ENCODE results near the gene TMED9.

DNA sequence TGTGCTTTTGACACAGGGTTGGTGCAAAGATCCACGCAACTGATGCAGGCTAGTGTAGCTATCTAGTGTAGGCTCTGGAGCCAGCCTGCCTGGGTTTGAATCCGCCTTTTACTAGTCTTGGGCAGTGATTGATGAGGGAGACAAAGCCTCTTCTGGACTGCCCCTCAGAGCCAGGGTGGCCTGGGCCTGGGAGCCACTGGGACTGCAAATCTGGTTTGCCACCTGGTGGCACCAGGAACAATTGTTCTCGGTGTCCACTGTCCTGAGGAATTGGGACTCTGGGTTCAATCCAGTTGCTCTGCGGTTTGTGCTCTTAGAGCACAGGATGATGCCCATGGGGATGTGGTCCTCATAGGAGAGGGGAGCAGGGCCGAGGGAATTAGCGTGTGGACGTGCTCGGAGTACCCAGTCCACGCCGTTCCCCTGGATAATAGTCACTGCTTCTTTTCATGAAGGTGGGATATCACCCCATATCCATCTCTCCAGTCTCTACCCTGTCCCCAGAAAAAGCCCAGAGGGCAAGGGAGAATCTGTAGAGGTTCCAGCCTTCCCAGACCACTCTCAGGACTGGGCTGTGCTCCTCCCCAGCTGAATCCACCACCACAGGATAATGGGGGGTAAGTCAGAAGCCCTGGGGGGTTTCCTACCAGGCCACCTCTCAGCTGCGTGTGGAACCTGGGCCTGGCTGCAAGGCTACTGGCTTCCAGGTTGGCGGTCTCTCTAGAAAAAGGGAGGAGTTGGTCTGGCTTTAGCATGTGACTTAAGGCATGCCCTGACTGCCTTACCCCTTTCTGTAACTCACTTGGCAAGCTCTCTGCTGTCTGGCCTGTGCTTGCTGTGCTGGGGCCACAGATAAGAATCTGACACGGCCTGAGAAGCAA, 9.8 kb downstream of the TMED9 start:
- TF ChIP-seq, protein P1, sequence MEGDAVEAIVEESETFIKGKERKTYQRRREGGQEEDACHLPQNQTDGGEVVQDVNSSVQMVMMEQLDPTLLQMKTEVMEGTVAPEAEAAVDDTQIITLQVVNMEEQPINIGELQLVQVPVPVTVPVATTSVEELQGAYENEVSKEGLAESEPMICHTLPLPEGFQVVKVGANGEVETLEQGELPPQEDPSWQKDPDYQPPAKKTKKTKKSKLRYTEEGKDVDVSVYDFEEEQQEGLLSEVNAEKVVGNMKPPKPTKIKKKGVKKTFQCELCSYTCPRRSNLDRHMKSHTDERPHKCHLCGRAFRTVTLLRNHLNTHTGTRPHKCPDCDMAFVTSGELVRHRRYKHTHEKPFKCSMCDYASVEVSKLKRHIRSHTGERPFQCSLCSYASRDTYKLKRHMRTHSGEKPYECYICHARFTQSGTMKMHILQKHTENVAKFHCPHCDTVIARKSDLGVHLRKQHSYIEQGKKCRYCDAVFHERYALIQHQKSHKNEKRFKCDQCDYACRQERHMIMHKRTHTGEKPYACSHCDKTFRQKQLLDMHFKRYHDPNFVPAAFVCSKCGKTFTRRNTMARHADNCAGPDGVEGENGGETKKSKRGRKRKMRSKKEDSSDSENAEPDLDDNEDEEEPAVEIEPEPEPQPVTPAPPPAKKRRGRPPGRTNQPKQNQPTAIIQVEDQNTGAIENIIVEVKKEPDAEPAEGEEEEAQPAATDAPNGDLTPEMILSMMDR (IDR thresholded peaks at IDR 0.05) = peak in 2 of 7 experiments; percentile 11 to 18
- TF ChIP-seq POLR2A (IDR thresholded peaks at IDR 0.05) = no peak
